B cell (primary cell): ENCODE data around the gene IL11. TPM values are rescaled to one million over a fixed set of nuclear protein-coding genes. Genes with fewer than 3 reads are reported as not detected.

ENCODE experiments used
- ATAC-seq: fragments of 200-7000 bp; cut with Tn5 transposase; one replicate; pipeline ENCODE4 v1.10.0; 2021; ENCODE audit warnings: low read depth, mild to moderate bottlenecking, moderate number of reproducible peaks, moderate library complexity
- CTCF ChIA-PET: fragments of 350-600 bp; sonication (Branson Sonifier 250); formaldehyde crosslinking; loops from one replicate; lab custom pipeline; 2021; ENCODE audit warnings: antibody characterized with exemption, inconsistent platforms; lab: Charles Lee
- POLR2A ChIA-PET: fragments of 350-600 bp; sonication (Branson Sonifier 250); formaldehyde crosslinking; loops from one replicate; lab custom pipeline; 2021; ENCODE audit warnings: antibody characterized with exemption; lab: Charles Lee
- DNase-seq: peaks from one replicate; pipeline ENCODE4 v3.0.0; 2013
- H2AFZ ChIP-seq: 2 replicates; pipeline ENCODE4 v1.6.1; 2012; ENCODE audit warnings: mild to moderate bottlenecking, low read depth, low read length; ENCODE audit not compliant: insufficient read depth, poor library complexity, severe bottlenecking
- H3K27ac ChIP-seq, 2 donors: 1 replicate in 1 of 2; 2 replicates in 1 of 2; pipeline ENCODE4 v1.5.1; 2012 to 2013; ENCODE audit warnings: low read length in 2 of 2, mild to moderate bottlenecking in 2 of 2, moderate library complexity in 1 of 2
- H3K27me3 ChIP-seq, 4 experiments: fragments of 200-600 bp in 1 of 4; sonication (generic) in 1 of 4; replicated peaks in 1 of 4; 1 replicate in 2 of 4; 2 replicates in 2 of 4; pipeline versions ENCODE4 v1.6.1 to v1.7.0; 2013 to 2016; ENCODE audit warnings: low read length in 3 of 4, mild to moderate bottlenecking in 2 of 4, mixed read lengths in 1 of 4, moderate library complexity in 1 of 4; ENCODE audit not compliant: insufficient read depth in 4 of 4, control insufficient read depth in 3 of 4; ENCODE audit errors: control extremely low read depth in 1 of 4
- H3K36me3 ChIP-seq, 2 experiments: replicated peaks in 1 of 2; 1 replicate in 1 of 2; 2 replicates in 1 of 2; pipeline versions ENCODE4 v1.6.1 to v1.7.1; 2013; ENCODE audit warnings: low read length in 1 of 2; ENCODE audit not compliant: insufficient read depth in 2 of 2, control insufficient read depth in 1 of 2; ENCODE audit errors: control extremely low read depth in 1 of 2, extremely low read depth in 1 of 2
- H3K4me1 ChIP-seq, 2 donors: fragments of 200-600 bp in 1 of 2; sonication (generic) in 1 of 2; 1 replicate in 1 of 2; 2 replicates in 1 of 2; pipeline versions ENCODE4 v1.5.1 to v1.6.1; 2013 to 2017; ENCODE audit warnings: low read length in 2 of 2; ENCODE audit not compliant: control insufficient read depth in 2 of 2, insufficient read depth in 2 of 2
- H3K4me2 ChIP-seq: replicated peaks from 2 replicates; pipeline ENCODE3; 2012; ENCODE audit warnings: mild to moderate bottlenecking, low read depth, low read length; ENCODE audit not compliant: poor library complexity, severe bottlenecking
- H3K4me3 ChIP-seq, 5 experiments: fragments of 200-600 bp in 1 of 5; sonication (generic) in 1 of 5; 1 replicate in 3 of 5; 2 replicates in 2 of 5; pipeline versions ENCODE4 v1.5.1 to v1.7.0; 2011 to 2016; ENCODE audit warnings: low read length in 4 of 5, mild to moderate bottlenecking in 4 of 5, low read depth in 2 of 5, control low read depth in 1 of 5, moderate library complexity in 1 of 5; ENCODE audit not compliant: insufficient read depth in 1 of 5; ENCODE audit errors: control extremely low read depth in 1 of 5, extremely low read depth in 1 of 5
- H3K79me2 ChIP-seq: fragments of 200-600 bp; sonication (generic); one replicate; pipeline ENCODE4 v1.6.0; 2016; ENCODE audit warnings: low read length; ENCODE audit not compliant: control insufficient read depth, insufficient read depth
- H3K9ac ChIP-seq: fragments of 200-600 bp; sonication (generic); 2 replicates; pipeline ENCODE4 v1.6.1; 2017; ENCODE audit warnings: mild to moderate bottlenecking, low read length, moderate library complexity
- H3K9me3 ChIP-seq, 3 donors: one replicate each; pipeline versions ENCODE4 v1.6.1 to v1.7.1; 2013; ENCODE audit warnings: low read length in 2 of 3; ENCODE audit not compliant: control insufficient read depth in 2 of 3, insufficient read depth in 1 of 3; ENCODE audit errors: control extremely low read depth in 1 of 3
- H4K20me1 ChIP-seq: 2 replicates; pipeline ENCODE4 v1.6.0; 2012; ENCODE audit warnings: mild to moderate bottlenecking, low read length; ENCODE audit not compliant: insufficient read depth, control insufficient read depth, poor library complexity, severe bottlenecking
- H3K27ac Mint-ChIP-seq: one replicate; pipeline ENCODE4 v1.8.0; 2021; ENCODE audit warnings: mixed read lengths
- H3K27me3 Mint-ChIP-seq: one replicate; pipeline ENCODE4 v1.8.0; 2021; ENCODE audit warnings: mixed read lengths
- H3K4me1 Mint-ChIP-seq: one replicate; pipeline ENCODE4 v1.8.0; 2021; ENCODE audit warnings: mixed read lengths
- H3K4me3 Mint-ChIP-seq: one replicate; pipeline ENCODE4 v1.8.0; 2021; ENCODE audit warnings: mixed read lengths
- H3K9me3 Mint-ChIP-seq: one replicate; pipeline ENCODE4 v1.8.0; 2022; ENCODE audit warnings: mixed read lengths; ENCODE audit not compliant: insufficient read depth
- EZH2 ChIP-seq: IDR thresholded peaks from 2 replicates; pipeline ENCODE4 v1.6.1; 2012; ENCODE audit warnings: borderline replicate concordance, low read depth, mild to moderate bottlenecking, moderate library complexity, low read length; ENCODE audit not compliant: insufficient read depth, poor library complexity, severe bottlenecking
- WGBS: methylation state at CpG from one replicate; pipeline ENCODE4 v1.1.5; 2013; ENCODE audit warnings: missing lambda C conversion rate; ENCODE audit not compliant: insufficient coverage; 5-methylcytosine and 5-hydroxymethylcytosine counted together
- intact Hi-C: fragments of 100-400 bp; cut with micrococcal nuclease; formaldehyde crosslinking; loops from one replicate; pipeline ENCODE4 v1.10.0; 2022
- polyA plus RNA-seq: library from polyadenylated mRNA; depleted of rRNA; stranded (reverse); fragments of >200 nt; gene quantifications from 2 replicates; pipeline ENCODE4 v1.2.3, GENCODE V29; 2012
- total RNA-seq, 2 donors: library from RNA; stranded (reverse); fragments of 120-200 nt in 1 of 2; gene quantifications; 1 replicate in 1 of 2; 2 replicates in 1 of 2; pipeline versions ENCODE4 v1.2.3 to v1.2.4, GENCODE V29; 2013 to 2022
- TF ChIP-seq, protein P1 (sequence below): fragments of 200-600 bp; IDR thresholded peaks from one replicate; pipeline ENCODE4 v1.8.0; 2022; ENCODE audit warnings: antibody characterized with exemption, mild to moderate bottlenecking

Gene IL11
- total and polyA plus RNA-seq, 2 donors (not counting 1 experiment from before 2014, with no cell fraction given) = not detected

DNA sequence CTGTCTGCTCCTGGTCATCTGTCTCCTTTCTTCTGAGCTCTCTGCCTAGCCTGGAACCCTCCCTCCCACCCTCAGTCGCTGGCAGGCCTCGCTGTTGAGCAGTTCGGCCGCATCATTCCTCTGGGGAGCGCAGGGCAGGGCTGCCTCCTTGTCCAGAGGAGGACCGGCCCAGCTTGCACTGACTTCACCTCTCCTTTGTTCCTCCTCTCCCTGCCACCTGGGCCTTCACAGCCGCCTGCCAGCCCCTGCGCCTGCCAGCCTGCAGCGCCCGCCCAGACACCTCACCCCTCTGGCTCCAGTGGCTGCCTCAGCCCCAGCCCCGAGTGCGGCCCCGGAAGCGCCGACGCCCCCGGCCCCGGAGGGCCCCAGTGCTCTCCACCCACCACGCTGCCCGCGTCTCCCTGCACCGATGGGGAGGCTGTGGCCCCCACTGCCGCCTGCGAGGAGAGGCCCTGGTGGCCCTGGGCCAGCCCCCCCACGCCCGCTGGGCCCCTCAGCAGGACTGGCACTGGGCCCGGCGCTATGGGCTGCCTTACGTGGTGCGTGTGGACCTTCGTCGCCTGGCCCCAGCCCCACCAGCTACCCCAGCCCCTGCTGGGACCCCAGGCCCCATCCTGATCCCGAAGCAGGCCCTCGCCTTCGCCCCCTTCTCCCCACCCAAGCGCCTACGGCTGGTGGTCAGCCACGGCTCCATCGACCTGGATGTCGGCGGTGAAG, 23.4 kb downstream of the IL11 start:
- Mint-ChIP-seq H3K27me3 (peaks cover 15% of the 10 kb centered on the region), H3K4me3 (no peak overlapping the region), H3K9me3 (no peaks in the 10 kb centered on the region), H3K4me1 (peaks cover 2% of the 10 kb centered on the region), H3K27ac (no peak overlapping the region)
- H3K9ac ChIP-seq = no peak overlapping the region
- no peak overlapping the region for H3K4me3 ChIP-seq
- intact Hi-C loops = no loop called here
- no peak overlapping the region for H3K4me2 ChIP-seq
- H3K79me2 ChIP-seq = peaks cover under 1% of the 10 kb centered on the region
- no peaks in the 10 kb centered on the region for H3K9me3 ChIP-seq
- 94% methylated on average over 36 of the region's 41 CpGs for WGBS
- H2AFZ ChIP-seq = no peak overlapping the region
- H3K36me3 ChIP-seq = peaks cover 0 to 10% of the 10 kb centered on the region in 2 experiments
- ATAC-seq (no peak), DNase-seq (no peak)
- TF ChIP-seq EZH2 = no peak
- TF ChIP-seq, protein P1, sequence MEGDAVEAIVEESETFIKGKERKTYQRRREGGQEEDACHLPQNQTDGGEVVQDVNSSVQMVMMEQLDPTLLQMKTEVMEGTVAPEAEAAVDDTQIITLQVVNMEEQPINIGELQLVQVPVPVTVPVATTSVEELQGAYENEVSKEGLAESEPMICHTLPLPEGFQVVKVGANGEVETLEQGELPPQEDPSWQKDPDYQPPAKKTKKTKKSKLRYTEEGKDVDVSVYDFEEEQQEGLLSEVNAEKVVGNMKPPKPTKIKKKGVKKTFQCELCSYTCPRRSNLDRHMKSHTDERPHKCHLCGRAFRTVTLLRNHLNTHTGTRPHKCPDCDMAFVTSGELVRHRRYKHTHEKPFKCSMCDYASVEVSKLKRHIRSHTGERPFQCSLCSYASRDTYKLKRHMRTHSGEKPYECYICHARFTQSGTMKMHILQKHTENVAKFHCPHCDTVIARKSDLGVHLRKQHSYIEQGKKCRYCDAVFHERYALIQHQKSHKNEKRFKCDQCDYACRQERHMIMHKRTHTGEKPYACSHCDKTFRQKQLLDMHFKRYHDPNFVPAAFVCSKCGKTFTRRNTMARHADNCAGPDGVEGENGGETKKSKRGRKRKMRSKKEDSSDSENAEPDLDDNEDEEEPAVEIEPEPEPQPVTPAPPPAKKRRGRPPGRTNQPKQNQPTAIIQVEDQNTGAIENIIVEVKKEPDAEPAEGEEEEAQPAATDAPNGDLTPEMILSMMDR = no peak
- H3K27me3 ChIP-seq = peaks cover 0 to 15% (median 5%) of the 10 kb centered on the region in 4 experiments
- H4K20me1 ChIP-seq = no peaks in the 10 kb centered on the region
- CTCF ChIA-PET = no interaction called here
- no peak overlapping the region for H3K27ac ChIP-seq
- POLR2A ChIA-PET = no interaction called here
- H3K4me1 ChIP-seq = peaks cover 0 to 3% of the 10 kb centered on the region in 2 donors
